NCI-H2196 treated with DMSO at 0.1 percent for 48 hours (cell line): Measurements from ENCODE around the gene DHRS4L2.
A peak's percentile ranks its signal among the peaks of the same experiment; 100 is the strongest.
"Not testable (repeated sequence)": the region's sequence is repeated elsewhere in the genome, so short reads cannot be mapped to it uniquely, and the experiment has no call there.

Experiments
- DNase-seq: peaks from one replicate; lab custom pipeline; 2025; ENCODE audit not compliant: unreplicated experiment; lab: John Stamatoyannopoulos, UW

DHRS4L2 gene

GRCh38 chr14:23988607-23989363 is at the start of gene DHRS4L2:
Gene DHRS4L2 (plus strand): TSS chr14:23988929. CDS start chr14:23988948, 19 bp downstream.
- DNase-seq, result peak; percentile 11

GRCh38 chr14:23939607-23940326 is 49.0 kb upstream of the DHRS4L2 start:
- DNase-seq, result no peak

DNA sequence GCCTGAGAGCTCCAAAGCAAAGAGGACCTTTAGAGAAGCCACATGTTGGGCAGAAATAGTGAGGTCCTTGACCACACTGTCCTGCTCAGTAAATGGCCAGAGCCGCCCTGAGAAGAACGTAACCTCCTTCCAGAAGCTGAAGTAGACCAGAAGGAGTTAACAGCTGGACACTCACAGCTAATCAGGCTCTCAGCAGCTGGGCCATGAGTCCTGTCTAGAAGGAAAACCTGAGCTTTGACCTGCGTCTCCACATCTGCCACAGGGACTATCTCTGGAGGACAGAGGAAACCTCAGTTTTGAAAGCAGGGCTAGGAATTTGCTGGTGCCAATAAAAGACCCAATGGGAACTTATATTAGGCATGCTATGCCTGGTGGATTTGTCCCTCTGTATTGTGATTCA is 47.5 kb upstream of the DHRS4L2 start:
- DNase-seq, result no peak

DNA sequence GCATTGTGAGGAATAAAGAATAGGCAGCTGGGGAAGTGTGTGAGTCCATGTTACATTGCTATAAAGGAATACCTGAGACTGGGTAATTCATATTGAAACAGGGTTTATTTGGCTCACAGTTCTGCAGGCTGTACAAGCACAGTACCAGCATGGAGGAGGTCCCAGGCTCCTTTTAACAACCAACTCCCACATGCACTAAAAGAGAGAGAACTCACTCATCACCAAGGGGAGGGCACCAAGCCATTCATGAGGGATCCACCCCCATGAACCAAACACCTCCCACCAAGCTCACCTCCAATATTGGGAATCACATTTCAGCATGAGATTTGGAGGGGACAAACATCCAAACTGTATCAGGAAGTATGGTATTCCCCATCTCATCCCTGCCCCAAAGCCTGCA is 47.1 kb upstream of the DHRS4L2 start:
- DNase-seq, result no peak

- no peak for DNase-seq
These were observed 46.1 kb upstream of the DHRS4L2 start for GRCh38 chr14:23942587-23942986.

GRCh38 chr14:23949069-23949468 is 39.7 kb upstream of the DHRS4L2 start:
- not testable (repeated sequence) for DNase-seq

GRCh38 chr14:23950411-23951135 is 38.2 kb upstream of the DHRS4L2 start:
- no peak for DNase-seq

- DNase-seq, result not testable (repeated sequence)
These were observed 37.6 kb upstream of the DHRS4L2 start for GRCh38 chr14:23951136-23951466.

GRCh38 chr14:23951590-23952201 is 37.0 kb upstream of the DHRS4L2 start:
- DNase-seq, result no peak

- DNase-seq, result not testable (repeated sequence)
These were observed 35.6 kb upstream of the DHRS4L2 start for GRCh38 chr14:23953116-23953463.

- DNase-seq, result peak; percentile 73
These were observed 35.1 kb upstream of the DHRS4L2 start, which contains the start of gene DHRS4 for GRCh38 chr14:23953464-23954278. Gene DHRS4 (plus strand): TSS chr14:23953770. CDS start chr14:23953789, 19 bp downstream.

GRCh38 chr14:23954279-23954614 is 34.5 kb upstream of the DHRS4L2 start:
- DNase-seq, result not testable (repeated sequence)

DNA sequence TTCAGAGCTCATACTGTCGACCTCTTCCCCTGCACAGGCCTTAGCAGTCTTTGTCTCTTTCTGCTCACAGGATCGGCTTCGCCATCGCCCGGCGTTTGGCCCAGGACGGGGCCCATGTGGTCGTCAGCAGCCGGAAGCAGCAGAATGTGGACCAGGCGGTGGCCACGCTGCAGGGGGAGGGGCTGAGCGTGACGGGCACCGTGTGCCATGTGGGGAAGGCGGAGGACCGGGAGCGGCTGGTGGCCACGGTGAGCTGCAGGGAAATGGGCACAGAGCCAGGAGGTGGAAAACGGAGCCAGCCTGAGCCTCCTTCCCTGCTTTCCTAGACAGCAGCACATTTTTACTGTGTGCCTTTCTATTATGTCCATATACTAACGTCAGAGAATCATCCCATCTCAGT is 33.8 kb upstream of the DHRS4L2 start:
- not testable (repeated sequence) for DNase-seq

GRCh38 chr14:23955811-23956210 is 32.9 kb upstream of the DHRS4L2 start:
- not testable (repeated sequence) for DNase-seq

DNA sequence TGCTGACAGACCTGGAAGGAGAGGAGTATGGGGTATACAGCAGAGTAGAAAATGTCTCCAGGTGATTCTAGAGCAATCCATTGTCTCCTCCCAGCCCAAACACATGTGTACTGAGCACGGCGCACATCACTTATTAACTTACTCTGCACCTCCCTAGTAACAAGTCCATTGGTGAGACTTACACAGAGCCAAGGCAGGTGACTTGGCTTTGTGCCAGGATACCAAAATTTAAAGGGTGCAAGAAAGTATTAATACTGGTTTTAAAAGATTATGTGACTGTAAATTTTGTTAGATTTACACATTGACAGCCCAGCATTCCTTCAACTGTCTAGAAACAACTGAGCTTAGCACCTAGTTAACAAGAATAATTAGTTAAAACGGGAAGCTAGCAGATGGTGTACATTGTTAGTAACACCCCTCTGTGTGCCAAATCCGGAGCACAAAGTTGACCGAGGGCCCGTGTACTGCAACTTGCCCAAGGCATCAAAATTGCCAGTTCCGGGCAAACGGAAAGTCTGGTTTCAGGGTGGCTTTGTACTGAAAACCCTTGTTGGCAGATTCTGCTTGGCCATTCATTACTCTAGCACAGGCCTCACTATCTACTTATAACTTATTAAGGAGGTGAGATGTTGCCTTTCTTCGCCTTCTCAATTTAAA is 30.7 kb upstream of the DHRS4L2 start:
- DNase-seq, result not testable (repeated sequence)

GRCh38 chr14:23960899-23961298 is 27.8 kb upstream of the DHRS4L2 start:
- DNase-seq, result not testable (repeated sequence)

DNA sequence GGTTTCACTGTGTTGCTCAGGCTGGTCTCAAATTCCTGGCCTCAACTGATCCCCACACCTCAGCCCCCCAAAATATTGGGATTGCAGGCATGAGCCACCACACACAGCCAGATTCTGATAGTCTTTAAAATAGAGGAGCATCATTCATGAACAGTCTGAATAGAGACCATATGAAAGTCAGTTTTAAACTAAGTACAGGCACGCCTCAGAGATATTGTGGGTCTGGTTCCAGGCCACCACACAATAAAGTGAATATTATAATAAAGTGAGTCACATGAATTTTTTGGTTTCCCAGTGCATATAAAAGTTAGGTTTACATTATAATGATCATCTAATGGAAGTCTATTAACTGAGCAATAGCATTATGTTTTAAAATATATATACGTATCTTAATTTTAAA is 27.0 kb upstream of the DHRS4L2 start:
- not testable (repeated sequence) for DNase-seq

DNA sequence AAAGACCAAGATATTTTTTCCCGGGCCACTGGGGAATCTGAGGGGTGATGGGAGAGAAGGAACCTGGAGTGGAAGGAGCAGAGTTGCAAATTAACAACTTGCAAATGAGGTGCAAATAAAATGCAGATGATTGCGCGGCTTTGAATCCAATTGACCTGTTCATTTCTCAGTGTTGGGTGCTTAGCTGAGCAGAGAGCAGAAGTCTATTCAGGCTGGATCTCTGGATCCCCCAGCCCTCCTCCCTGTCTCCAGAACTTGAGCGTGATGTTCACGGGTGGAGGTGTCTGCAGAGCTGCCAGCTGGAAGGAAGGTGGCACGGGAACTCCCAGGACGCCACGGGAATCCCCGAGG is 19.6 kb upstream of the DHRS4L2 start:
- DNase-seq, result not testable (repeated sequence)

DNA sequence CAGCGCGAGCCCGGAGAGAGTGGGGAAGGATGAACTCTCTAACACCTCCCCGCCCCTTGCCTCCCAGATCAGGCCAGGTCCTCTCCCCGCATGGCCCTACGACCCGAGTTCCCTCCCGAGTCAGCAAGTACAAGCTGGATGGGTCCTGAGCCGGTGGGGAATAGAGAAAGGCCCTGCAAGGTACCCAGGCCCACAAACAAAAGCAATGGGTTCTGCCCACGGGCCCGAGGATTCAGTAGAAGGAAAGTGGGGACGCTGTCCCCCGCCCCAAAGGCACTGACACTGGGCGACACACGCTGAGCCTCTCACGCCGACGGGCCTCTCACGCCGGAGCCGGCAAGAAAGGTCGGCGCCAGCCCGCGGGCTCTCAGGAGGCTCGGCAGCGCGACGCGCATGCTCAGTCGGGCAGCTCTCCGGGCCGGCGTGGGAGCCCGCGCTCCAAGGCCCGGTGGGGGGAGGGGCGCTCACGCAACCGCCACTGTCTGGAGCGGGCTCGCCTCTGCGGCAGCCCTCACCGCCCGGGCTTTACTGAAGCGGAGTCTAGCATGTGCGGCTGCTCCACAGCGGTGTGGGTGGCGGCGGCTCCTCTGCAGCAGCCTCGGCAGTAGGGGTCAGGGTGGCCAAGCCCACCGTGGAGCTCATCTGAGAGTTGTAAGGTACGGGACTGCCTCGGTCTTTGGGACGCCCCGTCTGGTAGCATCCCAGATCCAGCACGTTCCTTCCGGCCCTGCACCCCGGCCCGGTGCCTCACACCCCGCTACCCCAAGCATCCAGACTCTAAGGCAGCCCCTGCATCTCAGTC is 19.0 kb upstream of the DHRS4L2 start:
- DNase-seq, result not testable (repeated sequence)
